ENCODE data around the gene TBC1D2.

Gene TBC1D2

DNA sequence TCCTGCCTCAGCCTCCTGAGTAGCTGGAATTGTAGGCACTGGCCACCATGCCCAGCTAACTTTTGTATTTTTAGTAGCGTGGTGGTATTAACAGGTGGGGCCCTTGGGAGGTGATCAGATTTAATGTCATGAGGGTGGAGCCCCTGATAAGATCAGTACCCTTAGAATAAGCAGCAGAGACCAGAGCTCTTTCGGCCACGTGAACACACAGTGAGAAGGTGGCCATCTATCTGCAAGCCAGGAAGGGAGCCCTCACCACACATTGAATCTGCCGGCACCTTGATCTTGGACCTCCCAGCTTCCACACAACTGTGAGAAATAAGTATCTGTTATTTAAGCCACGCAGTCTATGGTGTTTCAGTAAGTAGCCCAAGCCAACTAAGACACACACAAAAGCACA lies 22.5 kb downstream of the TBC1D2 start:
- TF ChIP-seq, protein P1, sequence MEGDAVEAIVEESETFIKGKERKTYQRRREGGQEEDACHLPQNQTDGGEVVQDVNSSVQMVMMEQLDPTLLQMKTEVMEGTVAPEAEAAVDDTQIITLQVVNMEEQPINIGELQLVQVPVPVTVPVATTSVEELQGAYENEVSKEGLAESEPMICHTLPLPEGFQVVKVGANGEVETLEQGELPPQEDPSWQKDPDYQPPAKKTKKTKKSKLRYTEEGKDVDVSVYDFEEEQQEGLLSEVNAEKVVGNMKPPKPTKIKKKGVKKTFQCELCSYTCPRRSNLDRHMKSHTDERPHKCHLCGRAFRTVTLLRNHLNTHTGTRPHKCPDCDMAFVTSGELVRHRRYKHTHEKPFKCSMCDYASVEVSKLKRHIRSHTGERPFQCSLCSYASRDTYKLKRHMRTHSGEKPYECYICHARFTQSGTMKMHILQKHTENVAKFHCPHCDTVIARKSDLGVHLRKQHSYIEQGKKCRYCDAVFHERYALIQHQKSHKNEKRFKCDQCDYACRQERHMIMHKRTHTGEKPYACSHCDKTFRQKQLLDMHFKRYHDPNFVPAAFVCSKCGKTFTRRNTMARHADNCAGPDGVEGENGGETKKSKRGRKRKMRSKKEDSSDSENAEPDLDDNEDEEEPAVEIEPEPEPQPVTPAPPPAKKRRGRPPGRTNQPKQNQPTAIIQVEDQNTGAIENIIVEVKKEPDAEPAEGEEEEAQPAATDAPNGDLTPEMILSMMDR (IDR thresholded peaks at IDR 0.05; ENCODE audit: low read length, missing control alignments), result no peak
- DNase-seq (ENCODE audit: low read depth), result no peak
- no peak overlapping the region for H3K4me3 ChIP-seq (replicated peaks; ENCODE audit: low read depth, low read length)

DNA sequence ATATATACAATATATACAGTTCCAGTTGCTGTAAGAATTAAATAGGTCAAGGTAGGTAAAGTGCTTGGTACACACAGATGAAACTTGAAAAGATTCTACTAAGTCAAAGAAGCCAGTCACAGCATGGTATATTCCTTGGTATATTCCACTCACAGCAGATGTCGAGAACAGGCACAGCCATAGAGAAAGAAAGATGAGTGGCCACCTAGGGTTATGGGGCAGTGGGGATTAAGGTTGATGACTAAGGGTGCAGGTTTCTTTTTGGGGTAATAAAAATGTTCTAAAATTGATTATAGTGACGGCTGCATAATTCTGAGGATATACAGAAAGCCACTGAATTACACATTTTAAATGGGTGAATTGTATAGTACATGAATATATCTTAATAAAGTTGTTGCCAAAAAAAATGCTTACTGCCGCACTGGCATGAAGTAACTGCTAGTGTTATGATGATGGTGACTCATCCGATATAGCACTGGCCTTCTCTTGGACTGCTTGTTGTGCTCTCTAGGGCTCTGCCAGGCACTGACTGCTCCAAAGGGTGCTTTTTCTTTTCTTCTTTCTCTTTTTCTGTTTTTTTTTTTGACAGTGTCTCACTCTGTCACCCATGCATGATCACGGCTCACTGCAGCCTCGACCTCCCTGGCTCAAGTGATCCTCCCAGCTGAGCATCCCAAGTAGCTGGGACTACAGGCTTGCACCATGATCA lies 23.5 kb downstream of the TBC1D2 start:
- H3K4me3 ChIP-seq (replicated peaks; ENCODE audit: low read depth, low read length), result no peak overlapping the region
- DNase-seq (ENCODE audit: low read depth), result peak; percentile 90
- TF ChIP-seq, protein P1 (IDR thresholded peaks at IDR 0.05; ENCODE audit: low read length, missing control alignments), result no peak

DNA sequence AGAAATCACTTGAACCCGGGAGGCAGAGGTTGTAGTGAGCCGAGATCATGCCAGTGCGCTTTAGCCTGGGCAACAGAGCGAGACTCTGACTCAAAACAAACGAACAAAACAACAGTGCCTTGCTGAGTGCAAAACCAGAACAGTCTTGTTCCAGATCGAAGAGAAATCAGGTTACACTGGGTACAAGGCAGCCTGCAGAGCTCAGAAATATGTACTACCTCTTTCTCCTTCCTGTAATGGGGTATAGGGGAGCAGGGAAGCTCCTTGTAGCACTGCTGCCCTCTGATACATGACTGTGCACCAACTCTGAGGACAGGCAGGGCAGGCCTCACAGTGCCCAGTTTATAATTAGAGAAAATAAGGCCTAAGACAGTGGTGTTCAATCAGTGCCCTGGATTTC lies 24.7 kb downstream of the TBC1D2 start:
- DNase-seq (ENCODE audit: low read depth), result no peak
- TF ChIP-seq, protein P1 (IDR thresholded peaks at IDR 0.05; ENCODE audit: low read length, missing control alignments), result no peak
- no peak overlapping the region for H3K4me3 ChIP-seq (replicated peaks; ENCODE audit: low read depth, low read length)

DNA sequence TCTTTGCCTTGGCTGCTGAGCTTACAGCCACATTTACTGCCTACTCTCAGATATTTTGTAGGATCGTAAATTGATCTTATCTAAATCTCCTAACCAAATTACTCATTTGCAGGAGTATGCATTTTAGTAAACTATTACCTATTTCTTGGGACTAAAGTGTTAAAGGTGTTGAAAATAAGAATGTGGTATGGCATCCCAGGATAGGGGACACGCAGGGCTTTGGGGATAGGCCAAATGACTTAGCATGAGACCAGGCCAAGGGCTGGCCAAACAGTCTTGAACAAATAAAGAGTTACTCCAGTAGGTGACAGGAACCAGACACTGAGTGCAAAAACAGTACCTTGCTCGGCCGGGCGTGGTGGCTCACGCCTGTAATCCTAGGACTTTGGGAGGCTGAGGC lies 25.1 kb downstream of the TBC1D2 start:
- TF ChIP-seq, protein P1 (IDR thresholded peaks at IDR 0.05; ENCODE audit: low read length, missing control alignments), result no peak
- DNase-seq (ENCODE audit: low read depth), result no peak

DNA sequence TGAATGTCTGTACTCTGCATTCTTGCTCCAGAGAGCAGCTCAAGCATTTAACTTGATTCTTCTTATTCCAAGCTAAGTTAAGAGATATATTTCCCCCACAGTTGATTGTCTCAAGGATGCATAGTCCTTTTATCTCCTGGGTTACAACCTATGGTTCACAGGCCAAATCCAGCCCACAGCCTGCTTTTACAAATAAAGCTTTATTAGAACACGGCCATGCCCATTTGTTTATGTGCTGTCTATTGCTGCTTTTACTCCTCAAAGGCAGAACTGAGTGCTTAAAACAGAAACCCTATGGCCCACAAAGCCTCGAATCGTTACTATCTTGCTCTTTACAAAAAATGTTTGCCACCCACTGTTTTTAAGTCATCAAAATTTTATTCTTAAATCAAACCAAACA lies 25.8 kb downstream of the TBC1D2 start:
- TF ChIP-seq, protein P1 (IDR thresholded peaks at IDR 0.05; ENCODE audit: low read length, missing control alignments), result no peak
- DNase-seq (ENCODE audit: low read depth), result no peak
- H3K4me3 ChIP-seq (replicated peaks; ENCODE audit: low read depth, low read length), result no peak overlapping the region

More for the DNA sequence above, 25.1 kb downstream of the TBC1D2 start:
- H3K4me3 ChIP-seq (replicated peaks; ENCODE audit: low read depth, low read length), result no peak overlapping the region

DNA sequence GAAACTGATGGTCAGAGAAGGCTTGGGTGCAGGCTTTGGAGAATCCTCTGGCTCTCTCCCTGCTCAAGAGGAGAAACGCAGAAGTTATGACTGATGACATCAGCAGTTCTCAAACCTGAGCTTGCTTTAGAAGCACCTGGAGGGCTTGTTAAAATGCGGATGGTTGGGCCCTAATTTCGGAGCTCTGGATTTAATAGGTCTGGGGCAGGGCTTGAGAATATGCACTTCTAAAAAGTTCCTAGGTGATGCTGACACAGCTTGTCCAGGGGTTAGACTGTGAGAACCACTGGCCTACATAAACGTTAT lies 26.4 kb downstream of the TBC1D2 start:
- DNase-seq (ENCODE audit: low read depth), result no peak
- TF ChIP-seq, protein P1 (IDR thresholded peaks at IDR 0.05; ENCODE audit: low read length, missing control alignments), result no peak
- H3K4me3 ChIP-seq (replicated peaks; ENCODE audit: low read depth, low read length), result no peak overlapping the region

DNA sequence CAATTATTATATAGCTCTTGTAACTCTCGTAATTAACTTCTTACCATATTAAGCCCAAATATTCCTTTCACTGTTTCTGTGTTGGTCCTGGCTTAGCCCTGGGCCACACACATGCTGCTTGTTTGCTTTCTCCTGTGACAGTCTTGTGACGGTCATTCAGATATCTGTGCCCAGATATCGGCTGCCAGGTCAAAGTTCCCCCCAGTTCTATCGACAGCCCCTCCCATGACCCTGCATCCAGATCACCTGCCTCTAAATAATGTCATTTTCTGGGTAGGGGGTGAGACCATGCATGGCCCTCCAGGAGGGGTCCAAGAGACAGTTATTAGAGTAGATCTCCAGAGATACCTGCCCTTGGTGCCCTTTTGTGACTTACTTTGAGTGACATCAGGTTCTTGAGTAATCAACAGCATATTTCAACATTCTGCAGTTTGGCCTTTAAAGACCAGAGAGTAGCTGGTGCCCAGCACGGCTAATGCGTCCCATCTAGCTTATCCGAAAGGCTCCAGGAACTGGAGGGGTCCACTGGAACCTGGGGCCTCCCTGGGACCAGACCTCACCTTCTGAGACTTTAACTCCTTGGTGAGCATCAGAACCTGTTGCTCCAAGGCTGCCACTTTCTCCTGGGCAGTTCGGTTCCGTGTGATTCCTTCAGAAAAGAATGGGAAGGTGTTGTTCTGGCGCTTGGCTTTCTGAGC lies 26.9 kb downstream of the TBC1D2 start:
- no peak overlapping the region for H3K4me3 ChIP-seq (replicated peaks; ENCODE audit: low read depth, low read length)
- TF ChIP-seq, protein P1 (IDR thresholded peaks at IDR 0.05; ENCODE audit: low read length, missing control alignments), result no peak
- no peak for DNase-seq (ENCODE audit: low read depth)

Measured in fibroblast of pulmonary artery (primary cell).